ENCODE data around the gene OR7A10. TPM values are rescaled to one million over a fixed set of nuclear protein-coding genes. Genes with fewer than 3 reads are reported as not detected.
"Not testable (repeated sequence)": the region's sequence is repeated elsewhere in the genome, so short reads cannot be mapped to it uniquely, and the experiment has no call there.

OR7A10 gene
- total RNA-seq, 2 experiments from 2014 or later = not detected

GRCh38 chr19:14795078-14795721 is 53.5 kb downstream of the OR7A10 start:
- TF ChIP-seq CTCF (IDR thresholded peaks at IDR 0.05) = no peak
- H3K36me3 ChIP-seq (ENCODE audit: insufficient read depth, low read length) = no peaks in the 10 kb centered on the region
- H3K4me1 Mint-ChIP-seq (ENCODE audit: low read depth) = no peaks in the 10 kb centered on the region
- H3K36me3 Mint-ChIP-seq (ENCODE audit: low read depth) = no peaks in the 10 kb centered on the region
- ATAC-seq (ENCODE audit: poor library complexity) (no peak), DNase-seq (peak in 2 of 14 experiments; percentile 13 to 28)
- H3K27ac Mint-ChIP-seq = no peak overlapping the region
- H3K4me3 Mint-ChIP-seq = no peak overlapping the region
- no peaks in the 10 kb centered on the region for H3K9me3 ChIP-seq (ENCODE audit: control insufficient read depth in 1 of 2, insufficient read depth in 1 of 2, low read length in 2 of 2)
- CTCF ChIA-PET = no interaction called here
- peaks cover 0 to 8% of the 10 kb centered on the region in 2 experiments for H3K27me3 ChIP-seq (ENCODE audit: control insufficient read depth in 1 of 2, insufficient read depth in 2 of 2, low read length in 2 of 2)
- H3K27me3 Mint-ChIP-seq = peaks cover 15% of the 10 kb centered on the region
- H3K27ac ChIP-seq (ENCODE audit: low read depth in 1 of 2, low read length in 2 of 2) = no peak overlapping the region
- no peaks in the 10 kb centered on the region for H3K9me3 Mint-ChIP-seq
- POLR2A ChIA-PET = no interaction called here
- no peaks in the 10 kb centered on the region for H3K4me1 ChIP-seq (ENCODE audit: insufficient read depth, low read length)
- intact Hi-C loops (cut with DNase I, micrococcal nuclease) = no loop called here
- no peak overlapping the region for H3K4me3 ChIP-seq (ENCODE audit: low read length)

- H3K9me3 ChIP-seq (ENCODE audit: control insufficient read depth in 1 of 2, insufficient read depth in 1 of 2, low read length in 2 of 2); intact Hi-C loops (cut with DNase I, micrococcal nuclease); H3K9me3 Mint-ChIP-seq; H3K27ac ChIP-seq (ENCODE audit: low read depth in 1 of 2, low read length in 2 of 2); H3K27me3 Mint-ChIP-seq; H3K36me3 Mint-ChIP-seq (ENCODE audit: low read depth); H3K4me3 ChIP-seq (ENCODE audit: low read length); H3K36me3 ChIP-seq (ENCODE audit: insufficient read depth, low read length); CTCF ChIA-PET; DNase-seq; POLR2A ChIA-PET; H3K4me3 Mint-ChIP-seq; H3K4me1 Mint-ChIP-seq (ENCODE audit: low read depth); H3K27me3 ChIP-seq (ENCODE audit: control insufficient read depth in 1 of 2, insufficient read depth in 2 of 2, low read length in 2 of 2); H3K4me1 ChIP-seq (ENCODE audit: insufficient read depth, low read length); H3K27ac Mint-ChIP-seq; ATAC-seq (ENCODE audit: poor library complexity): not testable (repeated sequence)
These were observed 56.5 kb downstream of the OR7A10 start for GRCh38 chr19:14792250-14792649.

Other genes starting within 250 kb of the OR7A10 start
- not detected for gene ADGRE3, start 174.1 kb downstream of the OR7A10 start, total RNA-seq
- 10 to 100 TPM; 15.5 to 17.6 TPM for gene ZNF333, start 158.9 kb downstream of the OR7A10 start, total RNA-seq
- 1 to 10 TPM; 3.0 to 3.8 TPM for gene ADGRE2, start 70.4 kb downstream of the OR7A10 start, total RNA-seq
- gene OR7A5, start 13.7 kb downstream of the OR7A10 start, total RNA-seq = not detected
- not detected for gene OR7C1, start 13.7 kb downstream of the OR7A10 start, total RNA-seq
- gene OR7A17, start 37.2 kb upstream of the OR7A10 start, total RNA-seq = not detected
- not detected for gene OR7C2, start 92.6 kb upstream of the OR7A10 start, total RNA-seq
- gene SLC1A6, start 130.9 kb upstream of the OR7A10 start, total RNA-seq = not detected
- not detected for gene CASP14, start 200.6 kb upstream of the OR7A10 start, total RNA-seq
- gene OR1I1, start 233.3 kb upstream of the OR7A10 start, total RNA-seq = not detected